GM12874 (cell line): Measurements from ENCODE around the gene MYOM1.

Experiments
- CTCF ChIP-seq: IDR thresholded peaks from 2 replicates; pipeline ENCODE4 v1.5.1; 2011; ENCODE audit warnings: low read depth, mild to moderate bottlenecking, control low read depth, low read length, moderate library complexity; ENCODE audit not compliant: insufficient read depth

The MYOM1 gene

GRCh38 chr18:3175195-3175758 is 44.5 kb downstream of the MYOM1 start:
- no peak for TF ChIP-seq CTCF

- no peak for TF ChIP-seq CTCF
Measured at GRCh38 chr18:3172097-3172496, 47.7 kb downstream of the MYOM1 start.

- no peak for TF ChIP-seq CTCF
Measured at GRCh38 chr18:3171631-3172030, 48.1 kb downstream of the MYOM1 start.

GRCh38 chr18:3170441-3171161 is 49.2 kb downstream of the MYOM1 start:
- TF ChIP-seq CTCF, result no peak

GRCh38 chr18:3164381-3164780 is 55.4 kb downstream of the MYOM1 start:
- no peak for TF ChIP-seq CTCF

GRCh38 chr18:3163968-3164367 is 55.8 kb downstream of the MYOM1 start:
- no peak for TF ChIP-seq CTCF

GRCh38 chr18:3162181-3162580 is 57.6 kb downstream of the MYOM1 start:
- no peak for TF ChIP-seq CTCF
